Uterus (tissue), 4 donors: ENCODE data around the gene RASAL1. TPM values are rescaled to one million over a fixed set of nuclear protein-coding genes. Genes with fewer than 3 reads are reported as not detected.

Source experiments
- DNase-seq, 2 donors: peaks; one replicate each; pipeline ENCODE4 v3.0.0-alpha.2; 2019 to 2020
- H3K27ac ChIP-seq, 2 donors: fragments of 200-600 bp; sonication (generic); 1 replicate in 1 of 2; 2 replicates in 1 of 2; pipeline ENCODE4 v1.5.1; 2016 to 2018
- H3K27me3 ChIP-seq, 2 donors: fragments of 200-600 bp; sonication (generic); one replicate each; pipeline ENCODE4 v1.5.1; 2018 to 2019; ENCODE audit warnings: control low read depth in 1 of 2
- H3K36me3 ChIP-seq, 2 donors: fragments of 200-600 bp; sonication (generic); one replicate each; pipeline ENCODE4 v1.5.1; 2019; ENCODE audit warnings: control low read depth in 1 of 2
- H3K4me1 ChIP-seq, 2 donors: fragments of 200-600 bp; sonication (generic); one replicate each; pipeline ENCODE4 v1.5.1; 2018 to 2019; ENCODE audit warnings: control low read depth in 1 of 2
- H3K4me3 ChIP-seq, 2 donors: fragments of 200-600 bp; sonication (generic); 1 replicate in 1 of 2; 2 replicates in 1 of 2; pipeline ENCODE4 v1.5.1; 2018 to 2019; ENCODE audit warnings: mild to moderate bottlenecking in 1 of 2
- H3K9me3 ChIP-seq, 2 donors: fragments of 200-600 bp; sonication (generic); one replicate each; pipeline ENCODE4 v1.5.1; 2019; ENCODE audit warnings: control low read depth in 1 of 2
- CTCF ChIP-seq, 4 experiments: fragments of 200-600 bp in 2 of 4; fragments of 450-650 bp in 2 of 4; sonication (generic) in 2 of 4; IDR thresholded peaks; one replicate each; pipeline ENCODE4 v1.5.1; 2016 to 2019; ENCODE audit warnings: antibody characterized with exemption in 4 of 4, mild to moderate bottlenecking in 2 of 4, moderate library complexity in 1 of 4
- POLR2A ChIP-seq, 2 donors: fragments of 450-650 bp; IDR thresholded peaks; one replicate each; pipeline ENCODE4 v1.6.1; 2016; ENCODE audit warnings: antibody characterized with exemption in 2 of 2, mild to moderate bottlenecking in 1 of 2, moderate library complexity in 1 of 2
- intact Hi-C: fragments of 100-400 bp; cut with DNase I; formaldehyde crosslinking; loops from one replicate; pipeline ENCODE4 v1.15.1; 2023; ENCODE audit warnings: low total_unique reads
- total RNA-seq, 4 donors: library from RNA; depleted of rRNA in 3 of 4; stranded (reverse); fragments of >200 nt in 3 of 4; gene quantifications; one replicate each; pipeline versions ENCODE4 v1.1.0 to v1.2.4, GENCODE V29; 2014 to 2023
- donor health status: DM: yes; HTN: yes; CAD: no.

Gene RASAL1
- total RNA-seq, 4 donors from 2014 or later = 6.8 TPM; not detected in 3

DNA sequence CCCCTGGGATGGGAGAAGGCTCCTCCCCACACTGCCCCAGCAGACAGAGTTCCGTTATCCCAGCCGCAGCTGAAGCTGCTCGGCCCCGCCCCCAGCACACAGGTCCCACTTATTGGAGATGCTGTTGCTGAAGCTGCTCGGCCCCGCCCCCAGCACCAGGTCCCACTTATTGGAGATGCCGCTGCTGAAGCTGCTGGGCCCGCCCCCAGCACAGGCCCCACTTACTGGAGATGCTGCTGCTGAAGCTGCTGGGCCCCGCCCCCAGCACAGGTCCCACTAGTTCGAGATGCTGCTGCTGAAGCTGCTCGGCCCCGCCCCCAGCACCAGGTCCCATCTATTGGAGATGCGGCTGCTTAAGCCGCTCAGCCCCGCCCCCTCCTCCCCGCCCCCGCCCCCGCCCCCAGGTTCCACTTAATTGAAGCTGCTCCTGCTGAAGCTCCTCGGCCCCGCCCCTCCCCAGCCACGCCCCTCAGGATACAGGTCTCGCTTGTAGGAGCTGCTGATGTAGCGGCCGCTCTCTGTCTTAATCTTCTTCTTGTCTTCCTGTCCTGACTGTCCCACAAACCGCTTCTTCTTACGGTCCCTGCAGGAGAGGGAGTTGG lies 26.0 kb upstream of the RASAL1 start:
- H3K9me3 ChIP-seq = no peaks in the 10 kb centered on the region
- H3K4me1 ChIP-seq = no peaks in the 10 kb centered on the region
- H3K27me3 ChIP-seq = no peaks in the 10 kb centered on the region
- H3K36me3 ChIP-seq = no peaks in the 10 kb centered on the region
- H3K4me3 ChIP-seq = no peak overlapping the region
- intact Hi-C loops = no loop called here
- TF ChIP-seq POLR2A (IDR thresholded peaks at IDR 0.05) = no peak
- no peak for TF ChIP-seq CTCF (IDR thresholded peaks at IDR 0.05)
- H3K27ac ChIP-seq = no peak overlapping the region
- no peak for DNase-seq

GRCh38 chr12:113159937-113160336 lies 24.4 kb upstream of the RASAL1 start:
- no peak for DNase-seq
- intact Hi-C loops = no loop called here
- Histone ChIP-seq H3K4me3 (no peak overlapping the region), H3K27me3 (no peaks in the 10 kb centered on the region), H3K9me3 (no peaks in the 10 kb centered on the region), H3K36me3 (no peaks in the 10 kb centered on the region), H3K4me1 (no peaks in the 10 kb centered on the region), H3K27ac (no peak overlapping the region)
- no peak for TF ChIP-seq CTCF (IDR thresholded peaks at IDR 0.05)
- TF ChIP-seq POLR2A (IDR thresholded peaks at IDR 0.05) = no peak

GRCh38 chr12:113158439-113159203 lies 23.1 kb upstream of the RASAL1 start:
- no peaks in the 10 kb centered on the region for H3K36me3 ChIP-seq
- DNase-seq = no peak
- H3K9me3 ChIP-seq = no peaks in the 10 kb centered on the region
- H3K27ac ChIP-seq = no peak overlapping the region
- peaks cover 0 to 7% of the 10 kb centered on the region in 2 donors for H3K4me1 ChIP-seq
- intact Hi-C loops = no loop called here
- H3K27me3 ChIP-seq = no peaks in the 10 kb centered on the region
- TF ChIP-seq POLR2A (IDR thresholded peaks at IDR 0.05) = no peak
- no peak for TF ChIP-seq CTCF (IDR thresholded peaks at IDR 0.05)
- H3K4me3 ChIP-seq = no peak overlapping the region

DNA sequence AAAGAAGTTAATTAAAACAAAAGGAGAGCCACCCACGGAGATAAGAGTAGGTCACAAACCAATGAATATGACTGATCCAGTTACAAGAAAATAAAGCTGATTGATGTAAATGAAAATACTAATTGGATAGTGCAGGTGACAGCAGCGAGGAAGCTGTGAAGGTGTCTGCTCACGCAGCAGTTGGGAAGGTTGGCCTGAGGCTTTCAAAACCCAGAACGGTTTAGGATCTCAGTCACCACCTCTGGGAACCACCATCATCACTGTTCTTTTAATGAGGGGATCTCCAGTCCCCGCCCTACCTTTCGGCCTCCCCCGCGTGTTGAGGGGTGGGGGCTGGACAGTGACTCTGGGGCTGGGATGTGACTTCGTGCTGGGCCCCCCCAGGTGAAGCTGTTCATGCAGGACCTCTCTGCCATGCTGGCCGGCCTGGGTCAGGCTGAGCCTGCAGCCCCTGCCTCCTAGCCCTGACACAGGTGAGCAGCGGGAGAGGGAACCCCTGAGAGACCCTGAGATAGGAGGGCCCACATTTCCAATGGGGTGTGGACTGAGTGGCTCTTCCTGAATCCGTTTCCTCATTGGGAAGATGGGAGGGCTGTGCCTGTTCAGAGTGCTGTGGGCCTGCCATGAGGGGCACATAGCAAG lies 21.8 kb upstream of the RASAL1 start:
- TF ChIP-seq POLR2A (IDR thresholded peaks at IDR 0.05) (no peak), CTCF (IDR thresholded peaks at IDR 0.05) (no peak)
- Histone ChIP-seq H3K36me3 (no peaks in the 10 kb centered on the region), H3K4me3 (no peak overlapping the region), H3K9me3 (no peaks in the 10 kb centered on the region), H3K27ac (no peak overlapping the region), H3K27me3 (peaks cover 5% of the 10 kb centered on the region in 2 donors), H3K4me1 (peaks cover 0 to 12% of the 10 kb centered on the region in 2 donors)
- no peak for DNase-seq
- intact Hi-C loops = no loop called here

DNA sequence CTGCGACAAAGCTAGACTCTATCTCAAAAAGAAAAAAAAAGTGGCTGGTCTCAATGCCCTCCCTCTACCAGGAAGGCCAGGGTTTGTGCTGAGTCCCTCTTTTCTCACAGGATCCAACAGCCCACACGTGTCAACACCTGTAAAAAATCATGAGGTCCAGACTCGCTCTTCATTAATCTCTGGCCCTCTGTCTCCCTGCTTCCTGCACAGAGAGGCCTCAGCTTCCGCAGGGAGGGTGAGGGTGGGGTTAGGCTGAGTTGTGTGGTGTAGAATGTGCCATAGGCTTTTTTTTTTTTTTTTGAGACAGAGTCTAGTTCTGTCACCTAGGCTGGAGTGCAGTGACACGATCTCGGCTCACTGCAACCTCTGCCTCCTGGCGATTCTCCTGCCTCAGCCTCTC lies 20.1 kb upstream of the RASAL1 start:
- TF ChIP-seq CTCF (IDR thresholded peaks at IDR 0.05) = no peak
- TF ChIP-seq POLR2A (IDR thresholded peaks at IDR 0.05) = no peak
- Histone ChIP-seq H3K27me3 (peaks cover 8 to 13% of the 10 kb centered on the region in 2 donors), H3K36me3 (no peaks in the 10 kb centered on the region), H3K27ac (no peak overlapping the region), H3K4me1 (peaks cover 0 to 12% of the 10 kb centered on the region in 2 donors), H3K9me3 (no peaks in the 10 kb centered on the region), H3K4me3 (no peak overlapping the region)
- no peak for DNase-seq
- intact Hi-C loops = no loop called here
